ENCODE results near the gene DAPK2.

Gene DAPK2

DNA sequence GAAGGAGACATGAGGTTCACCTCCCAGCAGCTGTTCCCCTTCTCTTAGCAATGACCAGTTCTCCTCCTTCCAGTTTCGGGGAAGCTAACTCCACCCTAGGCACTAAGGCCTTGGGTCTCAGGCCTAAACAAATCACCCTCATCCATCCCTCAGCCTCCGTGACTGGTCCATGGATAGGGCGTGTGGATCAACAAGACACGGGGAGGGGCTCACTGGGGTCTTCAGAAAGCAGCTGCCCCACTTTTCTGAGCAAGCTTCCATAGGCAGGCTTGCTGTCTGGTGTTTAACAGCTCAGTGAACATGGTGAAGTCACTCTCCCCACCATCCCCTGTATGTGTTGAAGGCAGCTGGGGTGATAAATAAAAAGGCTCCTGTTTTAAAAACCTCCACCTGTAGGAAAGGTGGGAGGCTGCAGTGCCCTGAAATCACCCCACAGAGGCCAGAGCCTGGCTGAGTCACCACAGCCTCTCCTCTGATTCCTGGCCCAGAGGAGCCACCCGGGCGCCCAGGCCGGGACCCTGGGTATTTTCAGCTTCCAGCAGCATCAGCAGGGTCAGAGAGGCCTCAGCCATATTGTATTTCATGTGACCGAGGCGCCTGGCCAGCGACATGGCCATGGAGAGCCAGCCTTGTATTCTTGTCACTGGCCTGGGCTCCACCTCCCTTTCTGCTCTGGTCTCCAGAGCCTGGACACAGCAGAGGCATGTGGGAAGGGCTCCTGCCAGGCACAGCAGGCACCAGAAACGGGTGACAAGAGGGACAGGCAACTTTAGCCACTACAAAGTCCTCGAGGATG is 152.2 kb downstream of the DAPK2 start:
- DNase-seq (ENCODE audit: low read depth) = no peak

DNA sequence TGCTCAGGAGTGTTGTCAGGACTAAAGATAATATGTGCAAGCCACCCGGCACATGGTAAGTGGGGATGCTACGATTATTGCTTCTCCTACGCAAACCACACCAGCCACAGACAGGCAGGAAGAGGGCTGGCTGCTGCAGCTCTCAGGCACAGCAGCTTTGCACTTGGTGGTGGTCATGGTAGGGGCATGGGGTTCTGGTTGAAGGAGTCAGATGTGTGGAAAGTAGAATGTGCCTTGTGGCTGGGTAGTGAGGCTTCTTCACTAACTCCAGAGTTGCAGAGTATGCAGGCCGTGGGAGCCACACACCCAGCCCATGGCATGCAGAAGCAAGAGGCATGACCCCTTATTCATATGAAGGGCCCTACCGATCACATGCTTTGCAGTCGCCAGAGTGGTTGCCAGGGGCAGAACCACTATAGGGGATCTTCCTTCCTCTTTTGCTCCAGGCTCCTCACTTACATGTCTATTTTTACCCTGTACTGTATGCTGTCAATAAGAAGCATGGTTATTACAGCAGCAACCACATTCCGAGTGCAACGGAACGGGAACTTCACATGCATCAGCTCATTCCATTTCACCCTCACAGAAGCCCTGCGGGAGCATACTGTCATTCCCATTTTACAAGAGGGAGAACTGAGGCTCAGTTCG is 153.4 kb downstream of the DAPK2 start:
- DNase-seq (ENCODE audit: low read depth) = no peak

DNA sequence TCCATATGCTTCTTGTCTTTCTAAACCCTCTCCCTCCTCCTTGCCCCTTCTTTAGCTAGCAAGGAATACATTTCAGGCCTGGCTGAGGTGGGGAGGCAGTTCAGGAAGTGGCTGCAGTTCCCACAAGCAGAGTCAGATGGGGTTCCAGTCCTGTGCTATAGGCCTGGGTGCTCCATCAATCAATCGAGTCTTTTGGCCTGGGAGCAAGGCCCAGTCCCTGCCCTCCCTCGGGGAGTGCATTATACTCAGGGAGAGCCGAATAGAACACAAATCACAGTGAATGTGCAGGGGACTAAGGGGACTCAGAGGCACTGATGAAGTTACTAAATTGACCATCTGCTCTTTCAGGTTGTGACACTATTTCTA is 154.5 kb downstream of the DAPK2 start:
- no peak for DNase-seq (ENCODE audit: low read depth)

DNA sequence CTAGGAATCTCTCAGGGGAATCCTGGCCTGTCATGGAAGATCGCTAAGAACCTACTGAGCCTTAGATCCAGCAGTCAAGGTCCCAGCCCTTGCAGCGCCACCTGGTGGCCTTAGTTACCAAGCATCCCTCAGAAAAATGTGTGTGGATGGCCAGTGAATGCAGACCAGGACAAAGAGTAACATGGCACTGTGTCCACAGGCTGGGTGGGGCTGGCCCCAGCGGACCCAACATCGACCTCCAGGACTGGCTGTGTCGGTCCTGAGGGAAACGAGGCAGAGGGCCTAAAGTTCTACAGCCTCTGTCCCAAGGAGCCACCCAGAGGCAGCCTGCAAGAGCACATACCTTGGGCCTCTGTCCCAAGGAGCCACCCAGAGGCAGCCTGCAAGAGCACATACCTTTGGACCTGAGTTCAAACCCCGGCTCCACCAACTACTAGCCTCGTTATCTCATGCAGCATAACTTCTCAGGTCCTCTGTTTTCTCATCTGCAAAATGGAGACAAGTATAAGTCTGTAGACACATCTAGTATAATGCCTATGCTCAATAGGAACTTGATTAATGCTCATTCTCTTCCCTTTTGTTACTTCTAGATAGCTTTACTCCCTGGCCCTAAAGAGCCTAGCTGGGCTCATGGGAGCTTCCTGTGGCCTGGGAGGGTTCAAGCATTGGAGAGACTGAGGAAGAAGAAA is 155.1 kb downstream of the DAPK2 start:
- peak; percentile 19 for DNase-seq (ENCODE audit: low read depth)

DNA sequence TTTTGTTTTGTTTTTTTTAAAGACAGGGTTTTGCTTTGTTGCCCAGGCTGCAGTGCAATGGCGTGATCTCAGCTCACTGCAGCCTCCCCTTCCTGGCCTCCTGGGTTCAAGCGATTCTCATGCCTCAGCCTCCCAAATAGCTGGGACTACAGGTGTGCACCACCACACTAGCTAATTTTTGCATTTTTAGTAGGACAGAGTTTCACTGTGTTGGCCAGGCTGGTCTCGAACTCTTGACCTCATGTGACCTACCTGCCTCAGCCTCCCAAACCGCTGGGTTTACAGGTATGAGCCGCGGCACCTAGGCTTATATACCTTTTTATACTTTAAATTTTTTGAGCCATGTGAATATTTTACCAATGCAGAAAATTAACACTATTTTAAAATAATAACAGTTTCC is 155.7 kb downstream of the DAPK2 start:
- no peak for DNase-seq (ENCODE audit: low read depth)

DNA sequence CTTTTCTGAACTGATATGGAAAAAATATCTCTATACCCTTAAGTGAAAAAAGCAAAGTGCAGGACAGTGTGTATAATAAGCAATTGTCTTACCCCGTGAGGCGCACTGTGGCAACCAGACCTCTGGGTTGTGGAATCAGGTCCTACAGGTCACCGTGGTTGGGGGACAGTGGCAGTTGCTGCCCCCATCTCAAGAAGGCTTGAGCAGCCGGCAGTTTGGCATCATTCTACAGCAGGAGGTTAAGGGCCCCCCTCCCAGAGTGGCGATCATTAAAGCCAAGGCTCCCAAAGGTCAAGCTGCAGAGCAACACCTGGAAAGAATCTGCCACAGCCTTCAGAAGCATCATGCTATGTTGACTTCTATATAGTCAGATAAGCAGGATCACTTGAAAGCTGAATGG is 156.5 kb downstream of the DAPK2 start:
- no peak for DNase-seq (ENCODE audit: low read depth)

DNA sequence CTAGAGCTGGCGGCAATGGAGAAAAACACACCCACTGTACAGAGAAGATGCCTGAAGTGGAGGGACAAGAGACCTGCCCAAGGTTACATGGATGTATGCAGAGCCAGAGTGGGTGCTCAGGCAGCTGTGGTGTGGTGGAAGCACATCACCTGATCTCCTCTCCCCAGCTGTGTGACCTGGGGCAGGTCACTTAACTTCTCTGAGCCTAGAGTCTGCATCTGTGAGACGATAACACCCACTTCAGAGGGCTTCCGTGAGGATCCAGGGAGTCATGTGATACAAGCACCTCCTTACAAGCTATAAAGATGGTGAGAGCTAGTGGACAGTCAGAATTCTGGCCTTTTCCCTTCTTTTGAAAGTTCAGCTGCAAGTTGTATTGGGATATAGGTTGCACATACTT is 157.5 kb downstream of the DAPK2 start:
- DNase-seq (ENCODE audit: low read depth) = no peak

DNA sequence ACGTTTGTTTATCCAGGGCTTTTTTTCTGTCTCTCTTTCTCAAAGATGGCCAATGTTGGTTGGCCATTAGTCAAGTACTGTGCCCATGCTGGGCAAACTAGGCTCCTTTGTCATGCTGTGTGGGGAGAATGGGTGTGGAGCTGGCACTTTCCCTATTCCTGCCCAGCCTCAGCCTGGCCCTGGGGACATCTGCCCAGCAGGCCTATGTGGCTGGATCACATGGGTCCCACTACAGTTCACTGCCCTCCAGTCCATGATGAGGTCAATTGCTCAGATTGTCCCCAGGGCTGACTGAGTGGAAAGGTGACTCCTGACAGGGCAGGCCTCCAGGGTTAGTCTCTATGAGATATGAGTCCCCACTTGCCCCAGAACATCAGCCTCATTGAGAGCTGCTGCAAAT is 158.1 kb downstream of the DAPK2 start:
- no peak for DNase-seq (ENCODE audit: low read depth)

DNA sequence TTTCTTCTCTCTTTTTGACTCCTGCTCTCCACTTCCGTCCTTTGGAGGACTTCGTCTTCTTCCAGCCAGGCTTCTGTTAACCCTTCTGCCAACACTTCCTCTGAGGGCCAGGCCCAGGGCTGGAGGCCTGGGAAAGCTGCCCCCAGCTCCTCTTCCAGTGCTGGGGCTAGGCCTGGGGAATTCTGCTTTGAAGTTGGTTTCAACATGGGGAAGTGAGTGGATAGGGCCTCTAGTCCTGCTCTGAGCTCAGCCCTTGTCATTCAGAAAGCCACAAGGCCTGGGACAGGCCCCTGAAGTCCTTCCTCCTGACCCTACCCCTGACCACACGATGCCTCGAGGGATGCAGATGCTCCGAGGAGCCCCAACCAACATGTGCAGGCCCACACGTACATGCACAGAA is 158.7 kb downstream of the DAPK2 start:
- no peak for DNase-seq (ENCODE audit: low read depth)

DNA sequence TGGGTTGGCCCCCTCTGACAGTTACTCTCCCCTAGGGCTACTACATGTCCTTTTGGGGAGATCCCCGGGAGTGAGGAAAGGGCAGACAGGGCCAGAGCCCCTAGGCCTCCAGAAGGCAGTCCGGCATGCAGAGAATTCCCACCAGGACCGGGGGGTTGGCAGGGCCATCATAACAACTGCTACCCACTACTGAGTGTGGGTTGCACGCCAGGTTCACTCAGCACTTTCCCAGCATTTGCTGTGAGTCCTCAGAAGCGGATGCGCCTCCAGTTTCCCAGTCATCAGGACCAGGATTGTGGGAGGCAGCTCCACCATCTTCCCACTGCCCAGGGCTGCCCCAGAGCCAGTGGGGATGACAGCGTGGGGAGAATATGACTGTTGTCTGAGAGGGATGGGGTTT is 161.3 kb downstream of the DAPK2 start:
- DNase-seq (ENCODE audit: low read depth) = no peak

DNA sequence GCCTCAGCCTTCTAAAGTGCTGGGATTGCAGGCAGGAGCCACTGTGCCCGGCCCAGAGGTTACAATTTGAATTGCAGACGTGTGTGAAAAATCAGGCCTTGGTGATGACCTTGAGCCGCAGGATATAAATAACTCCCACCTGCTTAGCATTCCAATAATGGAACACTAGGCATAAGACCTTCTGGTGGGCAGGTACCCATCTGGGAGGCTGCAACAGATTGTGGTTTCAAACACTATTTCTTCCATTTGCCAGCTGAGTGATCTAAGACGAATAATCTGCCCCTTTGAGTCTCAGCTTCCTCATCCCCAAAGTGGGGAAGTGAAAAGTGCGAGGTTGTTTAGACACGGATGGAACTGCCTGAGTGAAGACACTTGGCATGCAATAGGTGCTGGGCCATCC is 164.9 kb downstream of the DAPK2 start:
- no peak for DNase-seq (ENCODE audit: low read depth)

DNA sequence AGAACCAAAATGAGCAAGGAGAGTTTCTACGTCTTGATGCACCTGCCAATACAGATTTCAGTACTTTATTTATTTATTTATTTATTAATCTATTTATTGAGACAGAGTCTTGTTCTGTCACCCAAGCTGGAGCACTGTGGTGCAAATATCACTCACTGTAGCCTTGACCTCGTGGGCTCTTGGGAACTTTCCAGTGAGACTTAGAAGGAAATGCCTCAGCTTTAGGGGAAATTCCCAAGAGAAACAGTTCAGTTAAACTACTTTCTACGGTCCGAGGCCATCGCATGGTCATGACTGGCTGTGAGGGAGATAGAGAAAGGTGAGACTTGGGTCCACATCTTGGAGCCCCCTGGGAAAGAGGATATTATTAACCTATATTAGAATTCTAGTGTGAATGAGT is 165.5 kb downstream of the DAPK2 start:
- no peak for DNase-seq (ENCODE audit: low read depth)

DNA sequence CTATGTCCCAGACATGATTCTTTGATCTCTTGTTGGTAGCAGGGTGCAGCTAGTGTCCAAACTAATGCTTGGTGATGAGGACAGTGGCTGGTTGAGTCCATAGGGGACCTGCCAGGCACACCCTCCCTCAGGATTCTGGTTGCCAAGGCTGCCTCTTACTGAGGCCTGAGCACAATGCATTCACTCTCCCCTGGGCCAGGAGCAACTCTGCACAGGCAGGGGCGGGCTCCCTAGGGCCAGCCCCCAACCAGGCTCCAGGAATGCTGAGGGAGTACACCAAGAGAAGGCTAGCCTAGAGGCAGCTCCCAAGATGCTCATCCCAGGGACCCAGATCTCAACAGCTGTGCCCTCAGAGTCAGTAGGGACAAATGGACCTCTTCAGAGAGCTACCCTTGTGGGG is 166.3 kb downstream of the DAPK2 start:
- DNase-seq (ENCODE audit: low read depth) = no peak

DNA sequence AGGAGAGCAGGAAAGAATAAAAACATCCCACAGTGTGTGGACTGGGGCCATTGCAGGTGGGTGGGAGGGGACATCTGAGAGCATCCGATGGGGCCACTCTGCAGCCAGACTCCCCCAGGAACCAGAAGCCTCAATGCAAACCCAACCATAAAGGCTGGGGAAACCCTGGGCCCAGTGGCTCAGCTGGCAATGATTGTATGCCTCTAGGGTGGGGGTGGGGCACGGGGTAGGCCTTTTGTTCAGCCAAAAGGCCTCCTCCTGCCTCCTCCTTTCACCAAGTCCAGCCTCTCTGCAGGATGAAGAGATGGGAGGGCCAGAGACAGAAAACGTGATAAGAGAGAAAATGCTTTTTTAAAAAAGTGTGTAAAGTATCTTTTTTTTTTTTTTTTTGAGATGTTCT is 167.1 kb downstream of the DAPK2 start:
- no peak for DNase-seq (ENCODE audit: low read depth)

DNA sequence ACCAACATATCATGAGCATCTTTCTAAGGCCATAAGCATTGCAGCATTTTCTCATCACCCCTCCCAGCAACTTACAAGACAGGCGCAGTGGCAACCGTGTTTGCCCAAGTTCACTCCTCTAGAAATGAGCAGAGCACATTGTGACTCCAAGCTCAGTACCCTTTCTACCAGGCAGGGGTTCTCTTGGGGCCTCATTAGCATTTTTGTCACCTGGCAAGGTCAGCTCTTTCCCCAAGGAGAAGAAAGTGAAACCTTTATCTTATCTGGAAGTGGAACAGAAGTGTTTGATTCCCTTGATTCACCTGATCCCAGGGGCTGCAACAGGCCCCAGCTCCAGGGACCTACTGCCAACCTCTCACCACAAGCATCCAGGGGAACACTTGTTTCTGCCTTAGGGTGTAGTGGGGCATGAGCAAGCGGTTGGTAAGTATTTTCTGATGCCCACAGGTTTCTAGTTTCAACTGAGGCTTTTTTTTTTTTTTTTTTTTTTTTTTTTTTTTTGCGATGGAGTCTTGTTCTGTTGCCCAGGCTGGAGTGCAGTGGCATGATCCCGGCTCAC is 168.5 kb downstream of the DAPK2 start:
- no peak for DNase-seq (ENCODE audit: low read depth)

DNA sequence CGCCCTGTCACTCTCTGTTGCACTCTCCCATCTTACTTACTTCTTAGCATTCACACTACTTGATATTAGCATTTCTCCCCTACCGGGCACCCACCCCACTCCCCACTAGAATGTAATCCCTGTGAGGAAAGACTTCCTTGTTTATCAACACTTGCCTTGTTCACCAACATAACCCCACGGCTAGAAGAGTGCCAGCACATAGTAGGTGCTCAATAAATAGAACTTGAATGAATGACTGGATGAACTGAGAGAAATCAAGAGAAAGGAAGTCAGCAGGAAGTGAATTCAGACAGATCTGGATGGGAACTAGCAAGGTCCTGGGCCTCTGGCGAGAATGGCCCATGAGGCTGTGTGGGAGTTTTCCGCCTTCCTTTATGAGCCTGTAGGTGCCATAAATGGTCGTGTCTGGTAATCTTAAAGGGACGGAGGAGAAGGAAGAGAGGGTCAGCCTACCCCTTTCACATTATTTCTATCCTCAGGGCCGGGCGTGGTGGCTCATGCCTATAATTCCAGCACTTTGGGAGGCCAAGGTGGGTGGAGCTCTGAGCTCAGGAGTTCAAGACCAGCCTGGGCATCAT is 170.1 kb downstream of the DAPK2 start:
- no peak for DNase-seq (ENCODE audit: low read depth)

DNA sequence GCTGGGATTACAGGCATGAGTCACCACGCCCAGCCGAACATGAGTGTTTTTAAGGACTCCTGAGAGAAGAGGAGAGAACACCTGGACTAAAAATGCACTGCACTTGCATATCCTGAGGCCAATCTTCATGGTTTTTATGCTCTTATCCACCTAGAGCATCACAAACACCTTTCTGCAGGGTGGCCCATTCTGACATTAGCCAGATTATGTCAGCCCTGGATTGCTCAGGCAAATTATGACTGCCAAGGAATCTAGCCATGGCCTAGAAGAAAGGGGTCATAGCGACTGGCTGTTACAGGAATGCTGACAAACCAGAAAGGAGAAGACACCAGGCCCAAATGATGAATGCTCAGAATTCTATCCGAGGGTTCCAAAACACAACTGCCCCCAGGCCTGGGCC is 171.7 kb downstream of the DAPK2 start:
- DNase-seq (ENCODE audit: low read depth) = no peak

DNA sequence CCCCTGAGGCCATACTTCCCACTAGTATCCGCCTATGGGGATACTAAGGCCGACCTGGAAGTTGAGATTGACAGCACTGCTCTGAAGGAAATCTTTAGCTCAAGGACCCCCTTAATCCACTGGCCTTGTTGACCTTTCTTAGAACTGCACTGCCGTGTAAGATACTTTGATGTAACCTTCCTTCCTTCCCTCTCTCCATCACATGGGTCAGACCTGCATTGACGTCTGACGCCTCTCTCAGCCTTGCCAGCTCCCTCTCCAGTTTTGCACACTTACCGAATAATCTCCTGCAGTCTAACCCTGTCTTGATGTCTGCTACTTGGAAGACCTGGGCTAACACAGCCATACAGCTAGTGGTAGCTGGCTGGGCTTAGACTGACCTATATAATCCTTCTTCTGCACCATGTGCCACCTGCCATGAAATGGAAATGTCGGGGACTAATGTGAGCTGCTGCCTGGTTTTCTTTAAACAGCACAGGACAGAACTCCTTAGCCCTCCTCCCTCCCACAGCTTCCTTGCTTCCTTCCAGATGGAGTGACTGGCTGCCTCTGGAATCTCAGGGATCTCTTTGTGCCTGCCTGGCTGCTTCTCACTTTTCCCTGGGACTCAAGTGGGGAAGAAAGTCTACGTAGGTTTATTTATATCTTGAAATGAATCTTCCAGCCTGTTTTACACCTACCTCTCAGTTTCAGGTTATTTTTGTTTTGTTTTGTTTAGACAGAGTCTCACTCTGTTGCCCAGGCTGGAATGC is 173.3 kb downstream of the DAPK2 start:
- DNase-seq (ENCODE audit: low read depth) = no peak

DNA sequence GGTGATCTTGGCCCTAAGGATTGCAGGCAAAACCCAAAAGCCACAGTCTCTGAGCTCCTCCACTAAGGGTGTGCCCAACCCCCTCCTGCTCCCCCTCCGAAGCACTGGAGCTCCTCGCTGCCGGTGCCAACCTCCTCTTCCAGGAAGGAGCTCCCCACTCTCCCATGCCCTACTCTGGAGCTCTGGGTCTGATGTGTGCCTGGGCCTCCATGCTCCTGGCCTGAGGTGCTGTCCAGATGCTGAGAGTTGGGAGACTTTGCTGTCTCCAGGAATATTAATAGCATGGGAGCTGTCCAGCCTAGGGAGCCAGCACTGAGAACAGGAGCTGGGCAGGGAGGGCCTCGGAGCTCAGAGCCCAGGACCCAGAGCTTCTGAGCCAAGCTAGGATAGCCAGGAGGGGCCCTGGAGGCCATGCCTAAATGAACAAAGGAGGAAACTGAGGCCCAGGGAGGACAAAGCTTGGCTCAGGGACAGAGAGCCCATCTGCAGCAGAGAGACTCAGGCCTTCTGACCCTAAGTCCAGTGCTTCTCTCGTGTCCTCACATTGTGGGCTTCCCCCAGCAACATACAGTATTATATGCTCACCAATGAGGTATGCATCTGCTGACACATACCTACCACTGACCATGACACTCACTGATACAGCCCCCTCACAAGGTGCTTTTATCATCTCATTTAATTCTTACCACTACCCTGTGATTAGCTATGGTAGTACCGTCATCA is 175.6 kb downstream of the DAPK2 start:
- DNase-seq (ENCODE audit: low read depth) = no peak

DNA sequence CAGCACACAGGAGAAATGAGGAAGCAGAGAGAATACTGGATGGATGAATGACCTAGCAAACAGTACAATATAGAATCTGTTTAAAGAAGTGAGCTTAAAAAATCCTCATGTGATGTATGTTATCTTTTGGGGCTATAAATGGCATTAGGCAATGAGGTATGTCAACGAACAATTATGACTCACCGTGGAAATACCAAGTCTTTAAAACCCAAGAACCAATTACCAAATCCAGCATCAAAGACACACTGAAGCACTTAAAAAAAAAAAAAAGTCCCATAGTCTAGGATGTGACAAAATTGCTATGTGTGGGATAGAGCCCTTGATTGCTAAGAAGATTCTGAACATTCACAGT is 176.3 kb downstream of the DAPK2 start:
- no peak for DNase-seq (ENCODE audit: low read depth)

DNA sequence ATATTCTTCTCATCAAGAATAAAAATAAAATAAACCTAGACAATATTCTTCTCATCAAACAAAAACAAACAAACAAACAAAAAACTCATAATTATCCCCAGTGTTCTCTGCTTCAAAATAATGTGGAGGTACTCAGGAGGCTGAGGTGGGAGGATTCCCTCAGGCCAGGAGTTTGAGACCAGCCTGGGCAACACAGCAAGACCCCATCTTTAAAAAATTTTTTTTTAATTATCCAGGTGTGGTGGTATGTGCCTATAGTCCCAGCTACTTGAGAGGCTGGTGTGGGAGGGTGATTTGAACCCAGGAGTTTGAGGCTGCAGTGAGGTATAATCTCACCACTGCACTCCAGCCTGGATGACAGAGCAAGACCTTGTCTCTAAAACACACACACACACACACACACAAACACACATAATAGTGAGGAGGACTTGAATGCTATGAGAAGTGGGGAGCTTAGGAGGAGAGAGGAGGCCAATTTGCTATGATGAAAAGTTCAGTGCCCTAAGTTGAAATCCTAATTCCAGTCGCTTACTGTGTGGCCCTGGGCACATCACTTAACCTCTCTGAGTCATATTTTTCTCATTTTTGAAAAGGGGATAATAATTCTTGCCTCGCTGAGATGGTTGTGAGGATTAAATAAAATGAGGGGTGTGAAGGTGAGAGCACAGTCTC is 176.8 kb downstream of the DAPK2 start:
- no peak for DNase-seq (ENCODE audit: low read depth)

Data from HS-5 (cell line).